HG03558 (cell line): ENCODE data around the gene TMEM53.

Source experiments
- ATAC-seq: cut with Tn5 transposase; IDR thresholded peaks from one replicate; pipeline ENCODE4 v1.9.1; 2021; ENCODE audit warnings: moderate number of reproducible peaks; ENCODE audit not compliant: unreplicated experiment; ENCODE audit errors: extremely low read depth

TMEM53 gene

GRCh38 chr1:44609768-44610526 is 64.3 kb downstream of the TMEM53 start:
- no peak for ATAC-seq

GRCh38 chr1:44609412-44609767 is 64.9 kb downstream of the TMEM53 start:
- no peak for ATAC-seq

GRCh38 chr1:44608141-44608540 is 66.1 kb downstream of the TMEM53 start:
- ATAC-seq = no peak

- ATAC-seq = no peak
These were observed 67.5 kb downstream of the TMEM53 start for GRCh38 chr1:44606701-44607281.

- no peak for ATAC-seq
These were observed 68.2 kb downstream of the TMEM53 start for GRCh38 chr1:44605914-44606615.

- ATAC-seq = no peak
These were observed 69.9 kb downstream of the TMEM53 start for GRCh38 chr1:44604157-44604955.

- no peak for ATAC-seq
These were observed 70.6 kb downstream of the TMEM53 start for GRCh38 chr1:44603718-44604117.
